WTC11 (cell line): ENCODE measurements around the gene PURA. TPM values are rescaled to one million over a fixed set of nuclear protein-coding genes. Genes with fewer than 3 reads are reported as not detected.

Experiments
- ATAC-seq: fragments of 200-7000 bp; cut with Tn5 transposase; 2 replicates; pipeline ENCODE4 v1.10.0; 2021; ENCODE audit warnings: mild to moderate bottlenecking, moderate library complexity
- CTCF ChIA-PET: fragments of 300-600 bp; sonication (Branson Sonifier 250); formaldehyde crosslinking; loops from one replicate; lab custom pipeline; 2021; ENCODE audit warnings: antibody characterized with exemption; lab: Charles Lee
- POLR2A ChIA-PET: fragments of 350-600 bp; sonication (Branson Sonifier 250); formaldehyde crosslinking; loops from one replicate; lab custom pipeline; 2021; ENCODE audit warnings: antibody characterized with exemption; lab: Charles Lee
- DNase-seq: peaks from one replicate; pipeline ENCODE4 v3.0.0; 2021; ENCODE audit warnings: low spot score
- H3K27ac Mint-ChIP-seq: 2 replicates; pipeline ENCODE4 v1.8.0; 2021; ENCODE audit warnings: mixed read lengths
- H3K27me3 Mint-ChIP-seq: 2 replicates; pipeline ENCODE4 v1.8.0; 2021; ENCODE audit warnings: low read depth, mild to moderate bottlenecking, moderate library complexity, mixed read lengths
- H3K36me3 Mint-ChIP-seq: 2 replicates; pipeline ENCODE4 v1.8.0; 2021; ENCODE audit warnings: mixed read lengths
- H3K4me1 Mint-ChIP-seq: 2 replicates; pipeline ENCODE4 v1.8.0; 2022; ENCODE audit warnings: mixed read lengths
- H3K4me3 Mint-ChIP-seq: 2 replicates; pipeline ENCODE4 v1.8.0; 2021; ENCODE audit warnings: mild to moderate bottlenecking, moderate library complexity, mixed read lengths
- H3K9me3 Mint-ChIP-seq: 2 replicates; pipeline ENCODE4 v1.8.0; 2021; ENCODE audit warnings: mixed read lengths
- CREM ChIP-seq: sonication (generic); formaldehyde crosslinking; IDR thresholded peaks from 2 replicates; pipeline ENCODE4 v1.8.1; 2022; ENCODE audit warnings: mild to moderate bottlenecking, missing genetic modification reagents, moderate library complexity
- ETV6 ChIP-seq: sonication (generic); formaldehyde crosslinking; IDR thresholded peaks from 2 replicates; pipeline ENCODE4 v1.8.1; 2022; ENCODE audit warnings: mild to moderate bottlenecking, missing genetic modification reagents
- FOXP1 ChIP-seq: sonication (generic); formaldehyde crosslinking; IDR thresholded peaks from 2 replicates; pipeline ENCODE4 v1.8.0; 2022; ENCODE audit warnings: missing genetic modification reagents, mild to moderate bottlenecking, moderate library complexity, borderline replicate concordance
- GRHL2 ChIP-seq: fragments of 250-450 bp; sonication (Bioruptor Pico); IDR thresholded peaks from 2 replicates; pipeline ENCODE4 v1.8.0; 2022; ENCODE audit warnings: mild to moderate bottlenecking, moderate library complexity; ENCODE audit not compliant: insufficient replicate concordance, severe bottlenecking
- GTF2I ChIP-seq: fragments of 250-450 bp; sonication (Bioruptor Pico); conservative IDR thresholded peaks from 2 replicates; pipeline ENCODE4 v1.4.0; 2021; ENCODE audit warnings: mild to moderate bottlenecking
- NFYB ChIP-seq: sonication (generic); formaldehyde crosslinking; conservative IDR thresholded peaks from 2 replicates; pipeline ENCODE4 v1.8.0; 2022; ENCODE audit warnings: low read depth, missing genetic modification reagents
- NR2C2 ChIP-seq: sonication (generic); formaldehyde crosslinking; IDR thresholded peaks from 2 replicates; pipeline ENCODE4 v1.8.0; 2022; ENCODE audit warnings: mild to moderate bottlenecking, missing genetic modification reagents
- RELA ChIP-seq: sonication (generic); formaldehyde crosslinking; IDR thresholded peaks from 2 replicates; pipeline ENCODE4 v1.8.1; 2022; ENCODE audit warnings: missing genetic modification reagents, mild to moderate bottlenecking, borderline replicate concordance
- ZNF121 ChIP-seq: sonication (generic); formaldehyde crosslinking; IDR thresholded peaks from 2 replicates; pipeline ENCODE4 v1.8.0; 2023; ENCODE audit warnings: missing genetic modification reagents
- ZNF232 ChIP-seq: sonication (generic); formaldehyde crosslinking; IDR thresholded peaks from 2 replicates; pipeline ENCODE4 v1.8.0; 2022; ENCODE audit warnings: mild to moderate bottlenecking, missing genetic modification reagents
- ZNF671 ChIP-seq: fragments of 250-450 bp; sonication (Bioruptor Pico); IDR thresholded peaks from 2 replicates; pipeline ENCODE4 v1.8.0; 2021; ENCODE audit warnings: mild to moderate bottlenecking
- total RNA-seq: library from RNA; stranded (reverse); gene quantifications from 3 replicates; pipeline ENCODE4 v1.2.3, GENCODE V29; 2021
- TF ChIP-seq, protein P1 (sequence below): sonication (generic); formaldehyde crosslinking; IDR thresholded peaks from 2 replicates; pipeline ENCODE4 v1.8.0; 2022; ENCODE audit warnings: missing genetic modification reagents
- TF ChIP-seq, protein P2 (sequence below): sonication (generic); formaldehyde crosslinking; IDR thresholded peaks from 2 replicates; pipeline ENCODE4 v1.8.0; 2022; ENCODE audit warnings: mild to moderate bottlenecking, missing genetic modification reagents
- TF ChIP-seq, protein P3 (sequence below): sonication (generic); formaldehyde crosslinking; IDR thresholded peaks from 2 replicates; pipeline ENCODE4 v1.8.1; 2023; ENCODE audit warnings: mild to moderate bottlenecking, missing genetic modification reagents
- TF ChIP-seq, protein P4 (sequence below): fragments of 250-450 bp; sonication (Bioruptor Pico); IDR thresholded peaks from 2 replicates; pipeline ENCODE4 v1.9.0; 2021; ENCODE audit warnings: mild to moderate bottlenecking
- TF ChIP-seq, protein P5 (sequence below): fragments of 250-450 bp; sonication (Bioruptor Pico); conservative IDR thresholded peaks from 2 replicates; pipeline ENCODE4 v1.9.0; 2021; ENCODE audit warnings: mild to moderate bottlenecking
- TF ChIP-seq, protein P6 (sequence below): sonication (generic); formaldehyde crosslinking; IDR thresholded peaks from 2 replicates; pipeline ENCODE4 v1.8.1; 2023; ENCODE audit warnings: mild to moderate bottlenecking, missing genetic modification reagents
- TF ChIP-seq, protein P7 (sequence below): sonication (generic); formaldehyde crosslinking; IDR thresholded peaks from 2 replicates; pipeline ENCODE4 v1.8.0; 2023; ENCODE audit warnings: missing genetic modification reagents, mild to moderate bottlenecking, borderline replicate concordance
- TF ChIP-seq, protein P8 (sequence below): sonication (generic); formaldehyde crosslinking; IDR thresholded peaks from 2 replicates; pipeline ENCODE4 v1.8.1; 2022; ENCODE audit warnings: mild to moderate bottlenecking, missing genetic modification reagents, moderate library complexity, borderline replicate concordance

PURA gene
- total RNA-seq, 1 experiment from 2014 or later = 9.0 TPM

DNA sequence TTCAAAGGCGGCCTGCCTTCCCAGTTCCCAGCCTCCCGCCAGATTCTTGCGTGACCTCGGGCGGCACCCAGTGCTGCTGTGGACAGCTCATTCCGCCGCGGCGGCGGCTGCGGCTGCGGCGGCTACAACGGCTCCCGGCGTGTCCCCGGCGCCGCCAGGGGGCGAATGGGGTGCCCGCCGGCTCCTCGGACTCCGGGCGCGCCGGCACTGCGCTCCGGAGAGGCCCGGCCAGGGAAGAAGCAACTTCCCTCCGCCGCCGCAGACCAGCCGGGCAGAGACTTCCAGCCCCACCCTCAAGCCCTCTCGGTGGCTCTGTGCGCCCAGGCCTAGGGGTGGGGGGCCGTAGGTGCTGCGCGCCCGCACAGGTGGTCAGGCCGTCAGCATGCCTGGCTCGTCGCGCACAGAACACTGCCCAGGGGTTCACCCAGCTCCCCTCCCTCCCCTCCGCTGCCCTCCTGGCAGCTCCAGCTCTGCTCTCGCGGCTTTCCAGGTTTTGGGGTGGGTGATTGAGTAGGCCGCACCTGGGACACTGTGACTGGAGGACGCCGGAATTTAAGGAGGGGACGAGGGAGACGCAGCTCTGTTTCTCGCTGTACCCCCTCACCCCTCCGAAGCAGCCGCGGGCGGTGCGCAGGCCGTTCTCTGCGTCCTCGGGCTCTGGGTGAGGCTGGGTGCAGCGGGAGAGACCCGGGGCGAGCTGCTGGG is 32.1 kb downstream of the PURA start (continued):
- TF ChIP-seq, protein P1, sequence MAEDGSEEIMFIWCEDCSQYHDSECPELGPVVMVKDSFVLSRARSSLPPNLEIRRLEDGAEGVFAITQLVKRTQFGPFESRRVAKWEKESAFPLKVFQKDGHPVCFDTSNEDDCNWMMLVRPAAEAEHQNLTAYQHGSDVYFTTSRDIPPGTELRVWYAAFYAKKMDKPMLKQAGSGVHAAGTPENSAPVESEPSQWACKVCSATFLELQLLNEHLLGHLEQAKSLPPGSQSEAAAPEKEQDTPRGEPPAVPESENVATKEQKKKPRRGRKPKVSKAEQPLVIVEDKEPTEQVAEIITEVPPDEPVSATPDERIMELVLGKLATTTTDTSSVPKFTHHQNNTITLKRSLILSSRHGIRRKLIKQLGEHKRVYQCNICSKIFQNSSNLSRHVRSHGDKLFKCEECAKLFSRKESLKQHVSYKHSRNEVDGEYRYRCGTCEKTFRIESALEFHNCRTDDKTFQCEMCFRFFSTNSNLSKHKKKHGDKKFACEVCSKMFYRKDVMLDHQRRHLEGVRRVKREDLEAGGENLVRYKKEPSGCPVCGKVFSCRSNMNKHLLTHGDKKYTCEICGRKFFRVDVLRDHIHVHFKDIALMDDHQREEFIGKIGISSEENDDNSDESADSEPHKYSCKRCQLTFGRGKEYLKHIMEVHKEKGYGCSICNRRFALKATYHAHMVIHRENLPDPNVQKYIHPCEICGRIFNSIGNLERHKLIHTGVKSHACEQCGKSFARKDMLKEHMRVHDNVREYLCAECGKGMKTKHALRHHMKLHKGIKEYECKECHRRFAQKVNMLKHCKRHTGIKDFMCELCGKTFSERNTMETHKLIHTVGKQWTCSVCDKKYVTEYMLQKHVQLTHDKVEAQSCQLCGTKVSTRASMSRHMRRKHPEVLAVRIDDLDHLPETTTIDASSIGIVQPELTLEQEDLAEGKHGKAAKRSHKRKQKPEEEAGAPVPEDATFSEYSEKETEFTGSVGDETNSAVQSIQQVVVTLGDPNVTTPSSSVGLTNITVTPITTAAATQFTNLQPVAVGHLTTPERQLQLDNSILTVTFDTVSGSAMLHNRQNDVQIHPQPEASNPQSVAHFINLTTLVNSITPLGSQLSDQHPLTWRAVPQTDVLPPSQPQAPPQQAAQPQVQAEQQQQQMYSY (CRISPR knock-in tag) = peak; percentile 34; the same call in 1 of the 2 replicates
- TF ChIP-seq FOXP1 (CRISPR knock-in tag) = 0 out of 2 replicates have a peak, but pooled peaks have one; percentile 20

DNA sequence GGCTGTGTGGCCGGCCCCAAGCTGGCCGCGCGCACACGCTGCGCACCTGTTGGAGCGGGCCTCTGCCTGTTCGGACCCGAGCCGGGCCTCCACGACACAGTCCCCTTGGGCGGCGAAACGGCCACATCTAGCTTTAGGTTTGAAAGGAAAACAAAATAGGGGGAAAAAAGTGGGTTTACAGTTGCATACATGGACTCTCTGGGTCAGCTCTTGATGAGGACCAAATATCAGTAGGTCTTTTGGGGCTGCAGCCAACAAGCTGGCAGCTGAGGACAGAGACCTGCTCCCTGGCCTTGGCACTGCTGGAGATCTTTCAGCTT is 32.6 kb downstream of the PURA start:
- no peaks in the 10 kb centered on the region for H3K9me3 Mint-ChIP-seq
- H3K27me3 Mint-ChIP-seq = peaks cover 53% of the 10 kb centered on the region
- CTCF ChIA-PET = interaction anchor here (0.7 to 6.2 kb wide), 30 partner anchors 9 to 1598 kb away, joined by 3 to 92 read pairs (median 7); partner anchors contain the start of genes HBEGF, NRG2 and PURA
- TF ChIP-seq, protein P2, sequence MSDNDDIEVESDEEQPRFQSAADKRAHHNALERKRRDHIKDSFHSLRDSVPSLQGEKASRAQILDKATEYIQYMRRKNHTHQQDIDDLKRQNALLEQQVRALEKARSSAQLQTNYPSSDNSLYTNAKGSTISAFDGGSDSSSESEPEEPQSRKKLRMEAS (CRISPR knock-in tag) = no peak
- TF ChIP-seq NR2C2 (CRISPR knock-in tag) = no peak
- TF ChIP-seq, protein P3, sequence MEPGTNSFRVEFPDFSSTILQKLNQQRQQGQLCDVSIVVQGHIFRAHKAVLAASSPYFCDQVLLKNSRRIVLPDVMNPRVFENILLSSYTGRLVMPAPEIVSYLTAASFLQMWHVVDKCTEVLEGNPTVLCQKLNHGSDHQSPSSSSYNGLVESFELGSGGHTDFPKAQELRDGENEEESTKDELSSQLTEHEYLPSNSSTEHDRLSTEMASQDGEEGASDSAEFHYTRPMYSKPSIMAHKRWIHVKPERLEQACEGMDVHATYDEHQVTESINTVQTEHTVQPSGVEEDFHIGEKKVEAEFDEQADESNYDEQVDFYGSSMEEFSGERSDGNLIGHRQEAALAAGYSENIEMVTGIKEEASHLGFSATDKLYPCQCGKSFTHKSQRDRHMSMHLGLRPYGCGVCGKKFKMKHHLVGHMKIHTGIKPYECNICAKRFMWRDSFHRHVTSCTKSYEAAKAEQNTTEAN (CRISPR knock-in tag) = no peak
- TF ChIP-seq, protein P4, sequence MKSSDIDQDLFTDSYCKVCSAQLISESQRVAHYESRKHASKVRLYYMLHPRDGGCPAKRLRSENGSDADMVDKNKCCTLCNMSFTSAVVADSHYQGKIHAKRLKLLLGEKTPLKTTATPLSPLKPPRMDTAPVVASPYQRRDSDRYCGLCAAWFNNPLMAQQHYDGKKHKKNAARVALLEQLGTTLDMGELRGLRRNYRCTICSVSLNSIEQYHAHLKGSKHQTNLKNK (CRISPR knock-in tag) = no peak
- TF ChIP-seq GTF2I (CRISPR knock-in tag) = no peak
- no peak for TF ChIP-seq ZNF232 (CRISPR knock-in tag)
- TF ChIP-seq, protein P5, sequence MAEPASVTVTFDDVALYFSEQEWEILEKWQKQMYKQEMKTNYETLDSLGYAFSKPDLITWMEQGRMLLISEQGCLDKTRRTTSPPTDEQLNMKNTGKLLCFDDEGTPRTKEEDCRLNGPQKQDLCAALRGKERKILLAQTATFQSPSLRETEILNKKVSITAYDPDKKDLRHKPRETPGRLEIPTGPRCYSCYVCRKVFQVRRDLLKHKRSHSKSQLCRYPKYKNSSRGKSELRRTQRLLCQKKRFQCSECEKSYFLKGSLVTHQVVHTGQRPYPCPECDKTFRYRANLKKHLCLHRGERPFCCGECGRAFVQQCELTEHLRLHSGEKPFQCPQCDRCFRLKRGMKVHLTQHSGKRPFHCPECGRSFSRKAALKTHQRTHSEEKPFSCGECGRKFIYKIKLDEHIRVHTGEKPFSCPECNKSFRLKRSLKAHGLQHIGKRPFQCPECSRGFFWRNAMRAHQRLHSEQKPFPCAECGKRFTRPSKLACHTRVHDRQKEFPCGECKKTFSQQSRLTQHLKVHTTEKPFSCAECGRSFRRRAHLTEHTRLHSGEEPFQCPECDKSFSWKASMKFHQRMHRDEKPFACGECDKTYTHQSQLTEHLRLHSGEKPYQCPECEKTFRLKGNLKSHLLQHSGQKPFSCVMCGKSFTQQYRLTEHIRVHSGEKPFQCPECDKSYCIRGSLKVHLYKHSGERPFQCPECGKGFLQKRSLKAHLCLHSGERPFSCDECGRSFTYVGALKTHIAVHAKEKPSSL (CRISPR knock-in tag) = no peak
- TF ChIP-seq, protein P6, sequence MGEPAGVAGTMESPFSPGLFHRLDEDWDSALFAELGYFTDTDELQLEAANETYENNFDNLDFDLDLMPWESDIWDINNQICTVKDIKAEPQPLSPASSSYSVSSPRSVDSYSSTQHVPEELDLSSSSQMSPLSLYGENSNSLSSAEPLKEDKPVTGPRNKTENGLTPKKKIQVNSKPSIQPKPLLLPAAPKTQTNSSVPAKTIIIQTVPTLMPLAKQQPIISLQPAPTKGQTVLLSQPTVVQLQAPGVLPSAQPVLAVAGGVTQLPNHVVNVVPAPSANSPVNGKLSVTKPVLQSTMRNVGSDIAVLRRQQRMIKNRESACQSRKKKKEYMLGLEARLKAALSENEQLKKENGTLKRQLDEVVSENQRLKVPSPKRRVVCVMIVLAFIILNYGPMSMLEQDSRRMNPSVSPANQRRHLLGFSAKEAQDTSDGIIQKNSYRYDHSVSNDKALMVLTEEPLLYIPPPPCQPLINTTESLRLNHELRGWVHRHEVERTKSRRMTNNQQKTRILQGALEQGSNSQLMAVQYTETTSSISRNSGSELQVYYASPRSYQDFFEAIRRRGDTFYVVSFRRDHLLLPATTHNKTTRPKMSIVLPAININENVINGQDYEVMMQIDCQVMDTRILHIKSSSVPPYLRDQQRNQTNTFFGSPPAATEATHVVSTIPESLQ = no peak
- TF ChIP-seq, protein P7, sequence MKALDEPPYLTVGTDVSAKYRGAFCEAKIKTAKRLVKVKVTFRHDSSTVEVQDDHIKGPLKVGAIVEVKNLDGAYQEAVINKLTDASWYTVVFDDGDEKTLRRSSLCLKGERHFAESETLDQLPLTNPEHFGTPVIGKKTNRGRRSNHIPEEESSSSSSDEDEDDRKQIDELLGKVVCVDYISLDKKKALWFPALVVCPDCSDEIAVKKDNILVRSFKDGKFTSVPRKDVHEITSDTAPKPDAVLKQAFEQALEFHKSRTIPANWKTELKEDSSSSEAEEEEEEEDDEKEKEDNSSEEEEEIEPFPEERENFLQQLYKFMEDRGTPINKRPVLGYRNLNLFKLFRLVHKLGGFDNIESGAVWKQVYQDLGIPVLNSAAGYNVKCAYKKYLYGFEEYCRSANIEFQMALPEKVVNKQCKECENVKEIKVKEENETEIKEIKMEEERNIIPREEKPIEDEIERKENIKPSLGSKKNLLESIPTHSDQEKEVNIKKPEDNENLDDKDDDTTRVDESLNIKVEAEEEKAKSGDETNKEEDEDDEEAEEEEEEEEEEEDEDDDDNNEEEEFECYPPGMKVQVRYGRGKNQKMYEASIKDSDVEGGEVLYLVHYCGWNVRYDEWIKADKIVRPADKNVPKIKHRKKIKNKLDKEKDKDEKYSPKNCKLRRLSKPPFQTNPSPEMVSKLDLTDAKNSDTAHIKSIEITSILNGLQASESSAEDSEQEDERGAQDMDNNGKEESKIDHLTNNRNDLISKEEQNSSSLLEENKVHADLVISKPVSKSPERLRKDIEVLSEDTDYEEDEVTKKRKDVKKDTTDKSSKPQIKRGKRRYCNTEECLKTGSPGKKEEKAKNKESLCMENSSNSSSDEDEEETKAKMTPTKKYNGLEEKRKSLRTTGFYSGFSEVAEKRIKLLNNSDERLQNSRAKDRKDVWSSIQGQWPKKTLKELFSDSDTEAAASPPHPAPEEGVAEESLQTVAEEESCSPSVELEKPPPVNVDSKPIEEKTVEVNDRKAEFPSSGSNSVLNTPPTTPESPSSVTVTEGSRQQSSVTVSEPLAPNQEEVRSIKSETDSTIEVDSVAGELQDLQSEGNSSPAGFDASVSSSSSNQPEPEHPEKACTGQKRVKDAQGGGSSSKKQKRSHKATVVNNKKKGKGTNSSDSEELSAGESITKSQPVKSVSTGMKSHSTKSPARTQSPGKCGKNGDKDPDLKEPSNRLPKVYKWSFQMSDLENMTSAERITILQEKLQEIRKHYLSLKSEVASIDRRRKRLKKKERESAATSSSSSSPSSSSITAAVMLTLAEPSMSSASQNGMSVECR (CRISPR knock-in tag) = no peak
- no peak for TF ChIP-seq ZNF121 (CRISPR knock-in tag)
- TF ChIP-seq, protein P8, sequence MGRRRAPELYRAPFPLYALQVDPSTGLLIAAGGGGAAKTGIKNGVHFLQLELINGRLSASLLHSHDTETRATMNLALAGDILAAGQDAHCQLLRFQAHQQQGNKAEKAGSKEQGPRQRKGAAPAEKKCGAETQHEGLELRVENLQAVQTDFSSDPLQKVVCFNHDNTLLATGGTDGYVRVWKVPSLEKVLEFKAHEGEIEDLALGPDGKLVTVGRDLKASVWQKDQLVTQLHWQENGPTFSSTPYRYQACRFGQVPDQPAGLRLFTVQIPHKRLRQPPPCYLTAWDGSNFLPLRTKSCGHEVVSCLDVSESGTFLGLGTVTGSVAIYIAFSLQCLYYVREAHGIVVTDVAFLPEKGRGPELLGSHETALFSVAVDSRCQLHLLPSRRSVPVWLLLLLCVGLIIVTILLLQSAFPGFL (CRISPR knock-in tag) = no peak
- TF ChIP-seq NFYB (CRISPR knock-in tag) = no peak
- no peak for TF ChIP-seq CREM (CRISPR knock-in tag)
- no peak for TF ChIP-seq ZNF671 (CRISPR knock-in tag)
- no peak for TF ChIP-seq ETV6 (CRISPR knock-in tag)
- no peak for TF ChIP-seq RELA (CRISPR knock-in tag)
- TF ChIP-seq GRHL2 (CRISPR knock-in tag) = no peak

More for the DNA sequence above, 32.6 kb downstream of the PURA start:
- POLR2A ChIA-PET = interaction anchor here (0.6 to 1.9 kb wide), 4 partner anchors 9 to 39 kb away, joined by 3 to 9 read pairs (median 5); partner anchors contain the start of gene PURA
- DNase-seq = no peak
- peak; percentile 6 for ATAC-seq
- Mint-ChIP-seq H3K27ac (no peak overlapping the region), H3K4me3 (peak overlapping the region; percentile 75), H3K36me3 (no peaks in the 10 kb centered on the region), H3K4me1 (peaks cover 17% of the 10 kb centered on the region)
